GM18868 (cell line): Measurements from ENCODE around the gene USP17L13.
"Not testable (repeated sequence)": the region's sequence is repeated elsewhere in the genome, so short reads cannot be mapped to it uniquely, and the experiment has no call there.

Experiments used
- ATAC-seq: cut with Tn5 transposase; IDR thresholded peaks from one replicate; pipeline ENCODE4 v1.9.1; 2021; ENCODE audit warnings: mild to moderate bottlenecking, moderate library complexity; ENCODE audit not compliant: unreplicated experiment

Gene USP17L13, protein sequence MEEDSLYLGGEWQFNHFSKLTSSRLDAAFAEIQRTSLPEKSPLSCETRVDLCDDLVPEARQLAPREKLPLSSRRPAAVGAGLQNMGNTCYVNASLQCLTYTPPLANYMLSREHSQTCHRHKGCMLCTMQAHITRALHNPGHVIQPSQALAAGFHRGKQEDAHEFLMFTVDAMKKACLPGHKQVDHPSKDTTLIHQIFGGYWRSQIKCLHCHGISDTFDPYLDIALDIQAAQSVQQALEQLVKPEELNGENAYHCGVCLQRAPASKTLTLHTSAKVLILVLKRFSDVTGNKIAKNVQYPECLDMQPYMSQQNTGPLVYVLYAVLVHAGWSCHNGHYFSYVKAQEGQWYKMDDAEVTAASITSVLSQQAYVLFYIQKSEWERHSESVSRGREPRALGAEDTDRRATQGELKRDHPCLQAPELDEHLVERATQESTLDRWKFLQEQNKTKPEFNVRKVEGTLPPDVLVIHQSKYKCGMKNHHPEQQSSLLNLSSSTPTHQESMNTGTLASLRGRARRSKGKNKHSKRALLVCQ

DNA sequence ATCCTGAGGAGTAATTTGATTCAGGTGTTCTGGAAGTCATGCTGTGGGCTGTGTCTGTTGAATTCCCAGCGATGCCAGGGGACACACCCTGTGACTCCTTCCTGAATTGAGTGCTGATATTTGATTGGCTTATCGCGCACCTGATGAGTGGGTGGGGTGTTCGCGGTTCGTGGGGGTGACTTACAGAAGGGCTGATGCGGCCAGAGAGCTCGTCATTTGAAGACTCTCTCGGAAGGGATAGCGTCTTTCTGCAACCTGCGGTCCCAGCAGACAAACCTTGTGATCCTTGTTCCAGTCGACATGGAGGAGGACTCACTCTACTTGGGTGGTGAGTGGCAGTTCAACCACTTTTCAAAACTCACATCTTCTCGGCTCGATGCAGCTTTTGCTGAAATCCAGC, at the start of gene USP17L13:
TSS of gene USP17L13 (plus strand) at position 301 of the 400 bp plus-strand sequence. CDS start at position 301, 0 bp downstream.
- ATAC-seq: not testable (repeated sequence)

DNA sequence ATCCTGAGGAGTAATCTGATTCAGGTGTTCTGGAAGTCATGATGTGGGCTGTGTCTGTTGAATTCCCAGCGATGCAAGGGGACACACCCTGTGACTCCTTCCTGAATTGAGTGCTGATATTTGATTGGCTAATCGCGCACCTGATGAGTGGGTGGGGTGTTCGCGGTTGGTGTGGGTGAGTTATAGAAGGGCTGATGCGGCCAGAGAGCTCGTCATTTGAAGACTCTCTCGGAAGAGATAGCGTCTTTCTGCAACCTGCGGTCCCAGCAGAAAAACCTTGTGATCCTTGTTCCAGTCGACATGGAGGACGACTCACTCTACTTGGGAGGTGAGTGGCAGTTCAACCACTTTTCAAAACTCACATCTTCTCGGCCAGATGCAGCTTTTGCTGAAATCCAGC, 14.3 kb upstream of the USP17L13 start, which contains the start of gene USP17L10:
TSS of gene USP17L10 (plus strand) at position 301 of the 400 bp plus-strand sequence. CDS start at position 301, 0 bp downstream.
- ATAC-seq: not testable (repeated sequence)

DNA sequence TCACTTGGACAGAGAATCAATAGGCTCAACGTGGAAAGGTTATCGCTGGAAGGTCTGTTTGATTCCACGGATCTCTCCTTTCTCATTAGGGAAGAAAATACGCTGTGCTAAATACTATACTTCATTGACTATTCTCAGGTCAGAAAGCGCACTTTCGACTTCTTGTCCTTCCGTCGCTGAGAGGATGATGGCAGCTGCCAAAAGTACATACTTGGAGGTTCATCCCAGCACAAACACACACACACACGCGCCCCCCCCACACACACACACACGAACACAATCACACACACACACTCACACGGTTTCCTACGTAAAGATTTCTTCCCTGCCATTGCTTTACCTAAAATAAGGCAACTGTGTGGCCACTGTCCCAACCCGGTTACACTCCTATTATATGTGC, 10.0 kb upstream of the USP17L13 start:
- ATAC-seq: not testable (repeated sequence)

DNA sequence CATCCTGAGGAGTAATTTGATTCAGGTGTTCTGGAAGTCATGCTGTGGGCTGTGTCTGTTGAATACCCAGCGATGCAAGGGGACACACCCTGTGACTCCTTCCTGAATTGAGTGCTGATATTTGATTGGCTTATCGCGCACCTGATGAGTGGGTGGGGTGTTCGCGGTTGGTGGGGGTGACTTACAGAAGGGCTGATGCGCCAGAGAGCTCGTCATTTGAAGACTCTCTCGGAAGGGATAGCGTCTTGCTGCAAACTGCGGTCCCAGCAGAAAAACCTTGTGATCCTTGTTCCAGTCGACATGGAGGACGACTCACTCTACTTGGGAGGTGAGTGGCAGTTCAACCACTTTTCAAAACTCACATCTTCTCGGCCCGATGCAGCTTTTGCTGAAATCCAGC, 9.6 kb upstream of the USP17L13 start, which contains the start of gene USP17L11:
TSS of gene USP17L11 (plus strand) at position 301 of the 400 bp plus-strand sequence. CDS start at position 301, 0 bp downstream.
- not testable (repeated sequence) for ATAC-seq

DNA sequence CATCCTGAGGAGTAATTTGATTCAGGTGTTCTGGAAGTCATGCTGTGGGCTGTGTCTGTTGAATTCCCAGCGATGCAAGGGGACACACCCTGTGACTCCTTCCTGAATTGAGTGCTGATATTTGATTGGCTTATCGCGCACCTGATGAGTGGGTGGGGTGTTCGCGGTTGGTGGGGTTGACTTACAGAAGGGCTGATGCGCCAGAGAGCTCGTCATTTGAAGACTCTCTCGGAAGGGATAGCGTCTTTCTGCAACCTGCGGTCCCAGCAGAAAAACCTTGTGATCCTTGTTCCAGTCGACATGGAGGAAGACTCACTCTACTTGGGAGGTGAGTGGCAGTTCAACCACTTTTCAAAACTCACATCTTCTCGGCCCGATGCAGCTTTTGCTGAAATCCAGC, 4.8 kb upstream of the USP17L13 start, which contains the start of gene USP17L12:
TSS of gene USP17L12 (plus strand) at position 301 of the 400 bp plus-strand sequence. CDS start at position 301, 0 bp downstream.
- ATAC-seq: not testable (repeated sequence)

DNA sequence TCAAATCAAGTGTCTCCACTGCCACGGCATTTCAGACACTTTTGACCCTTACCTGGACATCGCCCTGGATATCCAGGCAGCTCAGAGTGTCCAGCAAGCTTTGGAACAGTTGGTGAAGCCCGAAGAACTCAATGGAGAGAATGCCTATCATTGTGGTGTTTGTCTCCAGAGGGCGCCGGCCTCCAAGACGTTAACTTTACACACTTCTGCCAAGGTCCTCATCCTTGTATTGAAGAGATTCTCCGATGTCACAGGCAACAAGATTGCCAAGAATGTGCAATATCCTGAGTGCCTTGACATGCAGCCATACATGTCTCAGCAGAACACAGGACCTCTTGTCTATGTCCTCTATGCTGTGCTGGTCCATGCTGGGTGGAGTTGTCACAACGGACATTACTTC, 5.6 kb downstream of the USP17L13 start:
- ATAC-seq: not testable (repeated sequence)

DNA sequence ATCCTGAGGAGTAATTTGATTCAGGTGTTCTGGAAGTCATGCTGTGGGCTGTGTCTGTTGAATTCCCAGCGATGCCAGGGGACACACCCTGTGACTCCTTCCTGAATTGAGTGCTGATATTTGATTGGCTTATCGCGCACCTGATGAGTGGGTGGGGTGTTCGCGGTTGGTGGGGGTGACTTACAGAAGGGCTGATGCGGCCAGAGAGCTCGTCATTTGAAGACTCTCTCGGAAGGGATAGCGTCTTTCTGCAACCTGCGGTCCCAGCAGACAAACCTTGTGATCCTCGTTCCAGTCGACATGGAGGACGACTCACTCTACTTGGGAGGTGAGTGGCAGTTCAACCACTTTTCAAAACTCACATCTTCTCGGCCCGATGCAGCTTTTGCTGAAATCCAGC, 9.4 kb downstream of the USP17L13 start, which contains the start of gene USP17L15:
TSS of gene USP17L15 (plus strand) at position 301 of the 400 bp plus-strand sequence. CDS start at position 301, 0 bp downstream.
- not testable (repeated sequence) for ATAC-seq

DNA sequence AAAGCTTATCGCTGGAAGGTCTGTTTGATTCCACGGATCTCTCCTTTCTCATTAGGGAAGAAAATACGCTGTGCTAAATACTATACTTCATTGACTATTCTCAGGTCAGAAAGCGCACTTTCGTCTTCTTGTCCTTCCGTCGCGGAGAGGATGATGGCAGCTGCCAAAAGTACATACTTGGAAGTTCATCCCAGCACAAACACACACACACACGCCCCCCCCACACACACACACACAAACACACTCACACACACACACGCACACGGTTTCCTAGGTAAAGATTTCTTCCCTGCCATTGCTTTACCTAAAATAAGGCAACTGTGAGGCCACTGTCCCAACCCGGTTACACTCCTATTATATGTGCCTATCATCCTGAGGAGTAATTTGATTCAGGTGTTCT, 13.8 kb downstream of the USP17L13 start:
- ATAC-seq: not testable (repeated sequence)

DNA sequence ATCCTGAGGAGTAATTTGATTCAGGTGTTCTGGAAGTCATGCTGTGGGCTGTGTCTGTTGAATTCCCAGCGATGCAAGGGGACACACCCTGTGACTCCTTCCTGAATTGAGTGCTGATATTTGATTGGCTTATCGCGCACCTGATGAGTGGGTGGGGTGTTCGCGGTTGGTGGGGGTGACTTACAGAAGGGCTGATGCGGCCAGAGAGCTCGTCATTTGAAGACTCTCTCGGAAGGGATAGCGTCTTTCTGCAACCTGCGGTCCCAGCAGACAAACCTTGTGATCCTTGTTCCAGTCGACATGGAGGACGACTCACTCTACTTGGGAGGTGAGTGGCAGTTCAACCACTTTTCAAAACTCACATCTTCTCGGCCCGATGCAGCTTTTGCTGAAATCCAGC, 18.9 kb downstream of the USP17L13 start, which contains the start of gene USP17L17:
TSS of gene USP17L17 (plus strand) at position 301 of the 400 bp plus-strand sequence. CDS start at position 301, 0 bp downstream.
- not testable (repeated sequence) for ATAC-seq

DNA sequence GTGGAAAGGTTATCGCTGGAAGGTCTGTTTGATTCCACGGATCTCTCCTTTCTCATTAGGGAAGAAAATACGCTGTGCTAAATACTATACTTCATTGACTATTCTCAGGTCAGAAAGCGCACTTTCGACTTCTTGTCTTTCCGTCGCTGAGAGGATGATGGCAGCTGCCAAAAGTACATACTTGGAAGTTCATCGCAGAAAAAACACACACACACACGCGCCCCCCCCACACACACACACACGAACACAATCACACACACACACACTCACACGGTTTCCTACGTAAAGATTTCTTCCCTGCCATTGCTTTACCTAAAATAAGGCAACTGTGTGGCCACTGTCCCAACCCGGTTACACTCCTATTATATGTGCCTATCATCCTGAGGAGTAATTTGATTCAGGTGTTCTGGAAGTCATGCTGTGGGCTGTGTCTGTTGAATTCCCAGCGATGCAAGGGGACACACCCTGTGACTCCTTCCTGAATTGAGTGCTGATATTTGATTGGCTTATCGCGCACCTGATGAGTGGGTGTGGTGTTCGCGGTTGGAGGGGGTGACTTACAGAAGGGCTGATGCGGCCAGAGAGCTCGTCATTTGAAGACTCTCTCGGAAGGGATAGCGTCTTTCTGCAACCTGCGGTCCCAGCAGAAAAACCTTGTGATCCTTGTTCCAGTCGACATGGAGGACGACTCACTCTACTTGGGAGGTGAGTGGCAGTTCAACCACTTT, 23.4 kb downstream of the USP17L13 start, which contains the start of gene USP17L18:
TSS of gene USP17L18 (plus strand) at position 678 of the 728 bp plus-strand sequence. CDS start at position 678, 0 bp downstream.
- ATAC-seq: not testable (repeated sequence)

DNA sequence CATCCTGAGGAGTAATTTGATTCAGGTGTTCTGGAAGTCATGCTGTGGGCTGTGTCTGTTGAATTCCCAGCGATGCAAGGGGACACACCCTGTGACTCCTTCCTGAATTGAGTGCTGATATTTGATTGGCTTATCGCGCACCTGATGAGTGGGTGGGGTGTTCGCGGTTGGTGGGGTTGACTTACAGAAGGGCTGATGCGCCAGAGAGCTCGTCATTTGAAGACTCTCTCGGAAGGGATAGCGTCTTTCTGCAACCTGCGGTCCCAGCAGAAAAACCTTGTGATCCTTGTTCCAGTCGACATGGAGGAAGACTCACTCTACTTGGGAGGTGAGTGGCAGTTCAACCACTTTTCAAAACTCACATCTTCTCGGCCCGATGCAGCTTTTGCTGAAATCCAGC, 28.4 kb downstream of the USP17L13 start, which contains the start of gene USP17L19:
TSS of gene USP17L19 (plus strand) at position 301 of the 400 bp plus-strand sequence. CDS start at position 301, 0 bp downstream.
- ATAC-seq: not testable (repeated sequence)

DNA sequence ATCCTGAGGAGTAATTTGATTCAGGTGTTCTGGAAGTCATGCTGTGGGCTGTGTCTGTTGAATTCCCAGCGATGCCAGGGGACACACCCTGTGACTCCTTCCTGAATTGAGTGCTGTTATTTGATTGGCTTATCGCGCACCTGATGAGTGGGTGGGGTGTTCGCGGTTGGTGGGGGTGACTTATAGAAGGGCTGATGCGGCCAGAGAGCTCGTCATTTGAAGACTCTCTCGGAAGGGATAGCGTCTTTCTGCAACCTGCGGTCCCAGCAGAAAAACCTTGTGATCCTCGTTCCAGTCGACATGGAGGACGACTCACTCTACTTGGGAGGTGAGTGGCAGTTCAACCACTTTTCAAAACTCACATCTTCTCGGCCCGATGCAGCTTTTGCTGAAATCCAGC, 33.1 kb downstream of the USP17L13 start, which contains the start of gene USP17L20:
TSS of gene USP17L20 (plus strand) at position 301 of the 400 bp plus-strand sequence. CDS start at position 301, 0 bp downstream.
- not testable (repeated sequence) for ATAC-seq

DNA sequence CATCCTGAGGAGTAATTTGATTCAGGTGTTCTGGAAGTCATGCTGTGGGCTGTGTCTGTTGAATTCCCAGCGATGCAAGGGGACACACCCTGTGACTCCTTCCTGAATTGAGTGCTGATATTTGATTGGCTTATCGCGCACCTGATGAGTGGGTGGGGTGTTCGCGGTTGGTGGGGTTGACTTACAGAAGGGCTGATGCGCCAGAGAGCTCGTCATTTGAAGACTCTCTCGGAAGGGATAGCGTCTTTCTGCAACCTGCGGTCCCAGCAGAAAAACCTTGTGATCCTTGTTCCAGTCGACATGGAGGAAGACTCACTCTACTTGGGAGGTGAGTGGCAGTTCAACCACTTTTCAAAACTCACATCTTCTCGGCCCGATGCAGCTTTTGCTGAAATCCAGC, 37.9 kb downstream of the USP17L13 start, which contains the start of gene USP17L21:
TSS of gene USP17L21 (plus strand) at position 301 of the 400 bp plus-strand sequence. CDS start at position 301, 0 bp downstream.
- not testable (repeated sequence) for ATAC-seq

DNA sequence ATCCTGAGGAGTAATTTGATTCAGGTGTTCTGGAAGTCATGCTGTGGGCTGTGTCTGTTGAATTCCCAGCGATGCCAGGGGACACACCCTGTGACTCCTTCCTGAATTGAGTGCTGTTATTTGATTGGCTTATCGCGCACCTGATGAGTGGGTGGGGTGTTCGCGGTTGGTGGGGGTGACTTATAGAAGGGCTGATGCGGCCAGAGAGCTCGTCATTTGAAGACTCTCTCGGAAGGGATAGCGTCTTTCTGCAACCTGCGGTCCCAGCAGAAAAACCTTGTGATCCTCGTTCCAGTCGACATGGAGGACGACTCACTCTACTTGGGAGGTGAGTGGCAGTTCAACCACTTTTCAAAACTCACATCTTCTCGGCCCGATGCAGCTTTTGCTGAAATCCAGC, 42.6 kb downstream of the USP17L13 start, which contains the start of gene USP17L22:
TSS of gene USP17L22 (plus strand) at position 301 of the 400 bp plus-strand sequence. CDS start at position 301, 0 bp downstream.
- ATAC-seq: not testable (repeated sequence)

DNA sequence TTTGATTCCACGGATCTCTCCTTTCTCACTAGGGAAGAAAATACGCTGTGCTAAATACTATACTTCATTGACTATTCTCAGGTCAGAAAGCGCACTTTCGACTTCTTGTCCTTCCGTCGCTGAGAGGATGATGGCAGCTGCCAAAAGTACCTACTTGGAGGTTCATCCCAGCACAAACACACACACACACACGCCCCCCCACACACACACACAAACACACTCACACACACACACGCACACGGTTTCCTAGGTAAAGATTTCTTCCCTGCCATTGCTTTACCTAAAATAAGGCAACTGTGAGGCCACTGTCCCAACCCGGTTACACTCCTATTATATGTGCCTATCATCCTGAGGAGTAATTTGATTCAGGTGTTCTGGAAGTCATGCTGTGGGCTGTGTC, 47.0 kb downstream of the USP17L13 start:
- not testable (repeated sequence) for ATAC-seq
